Sigmoid colon (tissue), 7 donors: ENCODE measurements around the gene PRLHR. TPM values are rescaled to one million over a fixed set of nuclear protein-coding genes. Genes with fewer than 3 reads are reported as not detected.
A peak's percentile ranks its signal among the peaks of the same experiment; 100 is the strongest.
"Not testable (repeated sequence)": the region's sequence is repeated elsewhere in the genome, so short reads cannot be mapped to it uniquely, and the experiment has no call there.

Experiments used
- DNase-seq: peaks from one replicate; pipeline ENCODE4 v3.0.0-alpha.2; 2019
- H3K27ac ChIP-seq, 4 donors: fragments of 200-600 bp; sonication (generic); one replicate each; pipeline ENCODE4 v1.5.1; 2016 to 2019; ENCODE audit warnings: mild to moderate bottlenecking in 1 of 4
- H3K27me3 ChIP-seq, 3 donors: fragments of 200-600 bp; sonication (generic); one replicate each; pipeline ENCODE4 v1.5.1; 2019; ENCODE audit warnings: mild to moderate bottlenecking in 1 of 3
- H3K36me3 ChIP-seq, 4 donors: fragments of 200-600 bp; sonication (generic); one replicate each; pipeline ENCODE4 v1.5.1; 2016 to 2019
- H3K4me1 ChIP-seq, 4 donors: fragments of 200-600 bp; sonication (generic); one replicate each; pipeline ENCODE4 v1.5.1; 2017 to 2019
- H3K4me3 ChIP-seq, 4 donors: fragments of 200-600 bp; sonication (generic); one replicate each; pipeline ENCODE4 v1.5.1; 2017 to 2019; ENCODE audit warnings: mild to moderate bottlenecking in 2 of 4, moderate library complexity in 1 of 4
- H3K9me3 ChIP-seq, 4 donors: fragments of 200-600 bp in 3 of 4; sonication (generic) in 3 of 4; one replicate each; pipeline versions ENCODE4 v1.5.1 to v1.6.1; 2013 to 2019
- EP300 ChIP-seq, 4 donors: sonication (generic); formaldehyde crosslinking; IDR thresholded peaks; one replicate each; pipeline ENCODE4 v1.6.1; 2017; ENCODE audit warnings: antibody characterized with exemption in 4 of 4
- POLR2A ChIP-seq, 2 donors: fragments of 450-650 bp; IDR thresholded peaks; one replicate each; pipeline ENCODE4 v1.6.1; 2016; ENCODE audit warnings: antibody characterized with exemption in 2 of 2, mild to moderate bottlenecking in 2 of 2, moderate library complexity in 2 of 2
- POLR2AphosphoS5 ChIP-seq, 4 donors: sonication (generic); formaldehyde crosslinking; IDR thresholded peaks; one replicate each; pipeline ENCODE4 v1.6.1; 2017; ENCODE audit warnings: antibody characterized with exemption in 4 of 4
- WGBS, 2 donors: extraction: QIAGEN DNeasy Blood & Tissue Kit; methylation state at CpG; one replicate each; pipeline ENCODE4 v1.1.7; 2013; 5-methylcytosine and 5-hydroxymethylcytosine counted together
- intact Hi-C: fragments of 100-400 bp; cut with DNase I; formaldehyde crosslinking; loops from one replicate; pipeline ENCODE4 v1.15.1; 2023
- polyA plus RNA-seq, 3 donors: library from polyadenylated mRNA; stranded (reverse); fragments of 200-250 nt; gene quantifications; one replicate each; pipeline ENCODE4 v1.2.3, GENCODE V29; 2013
- total RNA-seq, 4 donors: library from RNA; depleted of rRNA; stranded (reverse); fragments of >200 nt; gene quantifications; one replicate each; pipeline ENCODE4 v1.1.0, GENCODE V29; 2016
- TF ChIP-seq, protein P1 (sequence below), 4 experiments: fragments of 450-650 bp in 3 of 4; fragments of 200-600 bp in 1 of 4; IDR thresholded peaks; one replicate each; pipeline ENCODE4 v1.5.1; 2016 to 2019; ENCODE audit warnings: antibody characterized with exemption in 4 of 4, mild to moderate bottlenecking in 3 of 4, moderate library complexity in 2 of 4
- donor health status: healthy with polysubstance abuse.
- donor health status: Bipolar disorder and iron deficiency.
- donor health status: healthy.

Gene PRLHR
- total and polyA plus RNA-seq, 7 donors, result under 0.01 to 0.49 TPM; not detected in 5

DNA sequence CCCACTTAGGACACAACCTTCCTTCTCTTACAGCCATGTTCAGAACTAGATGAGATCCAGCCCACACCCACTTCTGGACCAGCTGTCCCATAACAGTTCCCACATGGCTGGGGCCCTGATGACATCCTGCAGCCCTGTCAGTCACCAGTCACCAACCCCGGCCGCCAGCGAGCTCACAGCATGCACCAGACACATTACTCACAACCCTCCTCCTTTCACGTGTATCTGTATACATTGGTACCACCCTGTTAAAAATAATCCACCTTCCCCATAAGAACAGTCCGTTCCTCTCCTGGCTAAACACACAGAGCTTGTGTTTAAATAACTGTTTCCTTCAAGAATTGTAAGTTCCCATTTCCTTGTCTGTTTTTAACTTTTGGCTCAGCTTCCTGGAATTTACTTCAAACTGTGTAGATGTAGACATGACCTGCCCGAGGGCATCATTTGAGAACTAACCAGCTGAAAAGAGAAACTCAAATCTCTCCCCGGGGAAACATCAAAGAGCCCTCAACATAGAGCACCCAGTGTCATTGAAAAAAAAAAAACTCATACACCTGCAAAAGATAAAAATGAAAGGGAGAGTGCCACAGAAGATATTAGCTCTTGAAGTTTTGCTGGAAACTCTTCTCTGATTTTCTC is 26.0 kb upstream of the PRLHR start:
- Histone ChIP-seq H3K4me3 (no peak overlapping the region), H3K36me3 (no peaks in the 10 kb centered on the region), H3K27ac (peak overlapping the region in 1 of 4 donors; percentile 53), H3K9me3 (no peaks in the 10 kb centered on the region), H3K27me3 (no peaks in the 10 kb centered on the region), H3K4me1 (no peaks in the 10 kb centered on the region)
- TF ChIP-seq EP300 (IDR thresholded peaks at IDR 0.05) (no peak), POLR2A (IDR thresholded peaks at IDR 0.05) (no peak), POLR2AphosphoS5 (IDR thresholded peaks at IDR 0.05) (no peak)
- TF ChIP-seq, protein P1, sequence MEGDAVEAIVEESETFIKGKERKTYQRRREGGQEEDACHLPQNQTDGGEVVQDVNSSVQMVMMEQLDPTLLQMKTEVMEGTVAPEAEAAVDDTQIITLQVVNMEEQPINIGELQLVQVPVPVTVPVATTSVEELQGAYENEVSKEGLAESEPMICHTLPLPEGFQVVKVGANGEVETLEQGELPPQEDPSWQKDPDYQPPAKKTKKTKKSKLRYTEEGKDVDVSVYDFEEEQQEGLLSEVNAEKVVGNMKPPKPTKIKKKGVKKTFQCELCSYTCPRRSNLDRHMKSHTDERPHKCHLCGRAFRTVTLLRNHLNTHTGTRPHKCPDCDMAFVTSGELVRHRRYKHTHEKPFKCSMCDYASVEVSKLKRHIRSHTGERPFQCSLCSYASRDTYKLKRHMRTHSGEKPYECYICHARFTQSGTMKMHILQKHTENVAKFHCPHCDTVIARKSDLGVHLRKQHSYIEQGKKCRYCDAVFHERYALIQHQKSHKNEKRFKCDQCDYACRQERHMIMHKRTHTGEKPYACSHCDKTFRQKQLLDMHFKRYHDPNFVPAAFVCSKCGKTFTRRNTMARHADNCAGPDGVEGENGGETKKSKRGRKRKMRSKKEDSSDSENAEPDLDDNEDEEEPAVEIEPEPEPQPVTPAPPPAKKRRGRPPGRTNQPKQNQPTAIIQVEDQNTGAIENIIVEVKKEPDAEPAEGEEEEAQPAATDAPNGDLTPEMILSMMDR (IDR thresholded peaks at IDR 0.05), result no peak
- no peak for DNase-seq
- intact Hi-C loops, result no loop called here
- WGBS, 2 donors, result 26 to 38% methylated on average over 7 of the region's 7 CpGs

DNA sequence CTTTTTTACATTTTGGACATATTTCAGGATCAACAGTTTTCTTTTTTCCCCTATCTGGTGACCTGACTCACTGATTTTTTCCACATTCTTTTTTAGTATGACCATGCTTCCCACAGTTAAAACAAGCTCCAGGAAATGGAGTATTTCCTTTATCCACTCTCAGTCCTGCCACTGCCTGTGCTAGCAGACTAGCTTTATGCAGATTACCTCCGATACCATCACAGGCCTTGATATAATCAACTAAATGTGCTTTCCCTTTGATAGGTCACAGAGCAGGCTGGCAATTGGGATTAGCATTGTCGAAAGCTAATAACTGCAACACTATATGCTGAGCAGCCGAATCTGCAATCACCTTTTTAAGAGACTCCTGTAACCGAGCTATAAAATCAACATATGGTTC is 18.4 kb upstream of the PRLHR start:
- H3K4me3 ChIP-seq, DNase-seq, intact Hi-C loops, H3K36me3 ChIP-seq, H3K9me3 ChIP-seq, H3K27ac ChIP-seq, H3K27me3 ChIP-seq: not testable (repeated sequence)
- peaks cover 0 to 16% (median 9%) of the 10 kb centered on the region in 4 donors for H3K4me1 ChIP-seq
- 33 to 47% methylated on average over 4 of the region's 4 CpGs for WGBS, 2 donors

DNA sequence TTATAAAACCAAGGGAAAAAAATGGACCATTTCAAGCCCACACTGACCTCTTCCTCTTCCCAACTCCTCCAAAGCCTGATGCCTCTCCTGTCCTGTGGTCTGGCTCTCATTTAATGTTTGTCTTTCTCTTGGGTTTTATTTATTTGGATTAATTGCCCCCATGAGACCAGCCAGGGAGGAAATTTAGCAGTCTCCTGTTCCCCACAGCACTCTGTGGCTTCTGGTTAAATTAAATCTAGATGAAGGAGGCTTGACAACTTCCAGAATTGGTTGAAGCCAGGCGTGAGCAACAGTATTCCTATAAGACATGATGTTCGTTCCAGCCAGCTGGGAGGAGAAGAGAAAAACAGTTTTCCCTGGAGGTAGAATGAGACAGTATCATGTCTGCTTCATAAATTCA is 15.1 kb upstream of the PRLHR start:
- intact Hi-C loops, result no loop called here
- TF ChIP-seq EP300 (IDR thresholded peaks at IDR 0.05), result no peak
- TF ChIP-seq POLR2AphosphoS5 (IDR thresholded peaks at IDR 0.05), result peak in 2 of 4 donors; percentile 24 to 40
- Histone ChIP-seq H3K9me3 (no peaks in the 10 kb centered on the region), H3K27ac (peak overlapping the region in 3 of 4 donors; percentile 22 to 46 (median 41)), H3K4me3 (no peak overlapping the region), H3K27me3 (no peaks in the 10 kb centered on the region), H3K36me3 (no peaks in the 10 kb centered on the region), H3K4me1 (peaks cover 0 to 16% (median 9%) of the 10 kb centered on the region in 4 donors)
- WGBS, 2 donors, result 71 to 77% methylated on average over 2 of the region's 2 CpGs
- DNase-seq, result peak; percentile 64

DNA sequence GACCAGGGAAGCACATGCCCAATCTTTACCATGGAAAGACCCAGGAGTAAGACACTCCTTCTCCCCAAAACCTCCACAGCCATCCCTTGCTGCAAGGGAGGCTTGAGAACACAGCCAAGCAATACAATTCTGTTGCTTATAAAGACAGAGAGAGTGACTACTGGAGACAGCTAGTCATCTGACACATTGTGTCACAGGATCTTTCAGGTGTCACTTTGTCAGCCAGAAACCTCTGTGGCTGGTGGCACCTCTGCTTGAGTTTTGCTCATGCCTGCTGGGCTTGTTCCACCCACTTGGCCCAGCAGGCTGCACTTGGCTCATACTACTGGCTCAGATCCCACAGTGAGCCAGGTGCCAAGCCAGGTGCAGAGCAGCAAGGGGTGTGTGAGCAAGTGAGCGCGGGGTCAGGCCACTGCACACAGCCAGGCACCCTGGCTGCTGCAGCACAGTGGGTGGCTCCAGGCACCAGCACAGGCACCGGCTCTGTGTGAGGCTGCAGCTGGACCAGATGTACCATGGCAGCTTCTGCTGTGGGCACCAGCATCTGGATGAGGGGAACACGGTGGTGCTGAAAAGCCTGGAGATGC is 12.4 kb upstream of the PRLHR start:
- no peaks in the 10 kb centered on the region for H3K27me3 ChIP-seq
- peaks cover 0 to 16% (median 9%) of the 10 kb centered on the region in 4 donors for H3K4me1 ChIP-seq
- DNase-seq, result no peak
- no peak overlapping the region for H3K4me3 ChIP-seq
- WGBS, 2 donors, result 93 to 96% methylated on average over 4 of the region's 4 CpGs
- intact Hi-C loops, result no loop called here
- no peak overlapping the region for H3K27ac ChIP-seq
- TF ChIP-seq POLR2AphosphoS5 (IDR thresholded peaks at IDR 0.05), result no peak
- TF ChIP-seq POLR2A (IDR thresholded peaks at IDR 0.05), result no peak
- TF ChIP-seq, protein P1 (IDR thresholded peaks at IDR 0.05), result no peak
- no peak for TF ChIP-seq EP300 (IDR thresholded peaks at IDR 0.05)
- no peaks in the 10 kb centered on the region for H3K9me3 ChIP-seq
- no peaks in the 10 kb centered on the region for H3K36me3 ChIP-seq

DNA sequence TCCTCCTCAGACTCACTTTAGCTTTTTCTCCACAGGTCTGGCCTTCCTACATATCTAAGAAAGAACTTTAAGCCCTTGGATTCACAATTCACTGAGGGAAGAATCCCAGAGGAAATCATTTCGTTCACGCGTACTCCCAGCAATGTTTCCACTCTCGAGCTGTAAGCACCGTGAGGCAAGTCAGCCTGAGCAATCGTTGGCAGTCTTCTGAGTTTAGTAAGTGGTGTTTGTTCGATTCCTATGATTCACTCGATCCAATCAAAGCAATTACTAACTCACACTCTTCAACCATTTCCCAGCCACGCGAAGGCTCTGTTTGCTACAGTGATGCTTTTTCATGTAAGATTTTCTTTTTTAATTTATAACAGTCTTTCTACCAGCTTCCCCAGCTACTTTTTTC is 10.2 kb upstream of the PRLHR start:
- Histone ChIP-seq H3K4me1 (peaks cover 0 to 9% (median 6%) of the 10 kb centered on the region in 4 donors), H3K4me3 (no peak overlapping the region), H3K27me3 (peaks cover 0 to 6% (median 0%) of the 10 kb centered on the region in 3 donors), H3K27ac (no peak overlapping the region), H3K9me3 (no peaks in the 10 kb centered on the region), H3K36me3 (no peaks in the 10 kb centered on the region)
- intact Hi-C loops, result no loop called here
- 85% methylated on average over 10 of the region's 10 CpGs for WGBS, 2 donors
- no peak for DNase-seq
- TF ChIP-seq, protein P1 (IDR thresholded peaks at IDR 0.05), result no peak
- TF ChIP-seq POLR2A (IDR thresholded peaks at IDR 0.05) (no peak), POLR2AphosphoS5 (IDR thresholded peaks at IDR 0.05) (no peak), EP300 (IDR thresholded peaks at IDR 0.05) (no peak)
